Breast epithelium (tissue), 4 donors: ENCODE measurements around the gene GMDS. TPM values are rescaled to one million over a fixed set of nuclear protein-coding genes. Genes with fewer than 3 reads are reported as not detected.

Source experiments
- DNase-seq, 2 donors: peaks; one replicate each; pipeline ENCODE4 v3.0.0-alpha.2; 2019; ENCODE audit warnings: low spot score in 2 of 2
- H3K27ac ChIP-seq, 2 donors: fragments of 200-600 bp; sonication (generic) in 1 of 2; one replicate each; pipeline ENCODE4 v1.5.1; 2016 to 2019; ENCODE audit warnings: mild to moderate bottlenecking in 1 of 2
- H3K27me3 ChIP-seq, 2 donors: fragments of 200-600 bp; sonication (generic) in 1 of 2; one replicate each; pipeline versions ENCODE4 v1.5.1 to v1.6.0; 2017 to 2019; ENCODE audit warnings: control low read depth in 1 of 2, mild to moderate bottlenecking in 1 of 2
- H3K36me3 ChIP-seq: fragments of 200-600 bp; one replicate; pipeline ENCODE4 v1.5.1; 2019
- H3K4me1 ChIP-seq, 2 donors: fragments of 200-600 bp; sonication (generic); one replicate each; pipeline ENCODE4 v1.5.1; 2016 to 2019; ENCODE audit warnings: control low read depth in 1 of 2
- H3K4me3 ChIP-seq, 3 donors: fragments of 200-600 bp; sonication (generic); 1 replicate in 2 of 3; 2 replicates in 1 of 3; pipeline ENCODE4 v1.5.1; 2016 to 2019; ENCODE audit warnings: mild to moderate bottlenecking in 3 of 3, moderate library complexity in 2 of 3
- H3K9me3 ChIP-seq, 2 donors: fragments of 200-600 bp; sonication (generic) in 1 of 2; one replicate each; pipeline ENCODE4 v1.5.1; 2016 to 2019; ENCODE audit warnings: control low read depth in 1 of 2
- POLR2A ChIP-seq: fragments of 450-650 bp; IDR thresholded peaks from one replicate; pipeline ENCODE4 v1.6.1; 2016; ENCODE audit warnings: antibody characterized with exemption, mild to moderate bottlenecking, moderate library complexity
- POLR2AphosphoS5 ChIP-seq, 3 donors: sonication (generic); formaldehyde crosslinking; IDR thresholded peaks; one replicate each; pipeline ENCODE4 v1.6.1; 2017; ENCODE audit warnings: antibody characterized with exemption in 3 of 3
- intact Hi-C: fragments of 100-400 bp; cut with DNase I; formaldehyde crosslinking; loops from one replicate; pipeline ENCODE4 v1.15.1; 2023; ENCODE audit warnings: low total_unique reads
- total RNA-seq, 3 donors: library from RNA; depleted of rRNA; stranded (reverse); fragments of >200 nt; gene quantifications; one replicate each; pipeline ENCODE4 v1.1.0, GENCODE V29; 2016
- TF ChIP-seq, protein P1 (sequence below), 3 donors: fragments of 450-650 bp; IDR thresholded peaks; one replicate each; pipeline ENCODE4 v1.5.1; 2016 to 2017; ENCODE audit warnings: antibody characterized with exemption in 3 of 3, mild to moderate bottlenecking in 3 of 3, moderate library complexity in 3 of 3

GMDS gene
- total RNA-seq, 3 donors from 2014 or later, result 7.5 to 29.2 (median 17.0) TPM

DNA sequence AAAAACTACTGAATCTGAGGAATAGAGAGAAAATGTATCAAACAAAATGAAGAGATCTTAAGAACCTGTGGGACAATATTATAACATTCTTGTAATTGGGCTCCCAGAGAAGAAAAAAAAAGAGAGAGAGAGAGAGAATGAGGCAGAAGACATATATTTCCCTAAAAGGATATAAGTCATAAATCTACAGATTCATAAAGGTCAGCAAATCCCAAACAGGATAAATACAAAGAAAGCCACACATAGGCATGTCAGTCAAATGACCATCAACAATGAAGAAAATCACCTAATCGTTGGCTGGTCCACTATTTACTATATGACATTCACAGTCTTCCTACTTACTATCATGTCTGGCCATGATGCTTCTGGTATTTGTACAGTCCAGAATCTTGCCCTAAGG lies 190.3 kb downstream of the GMDS start:
- Histone ChIP-seq H3K36me3 (no peaks in the 10 kb centered on the region), H3K4me1 (no peaks in the 10 kb centered on the region), H3K27ac (no peak overlapping the region), H3K9me3 (no peaks in the 10 kb centered on the region), H3K27me3 (no peaks in the 10 kb centered on the region), H3K4me3 (no peak overlapping the region)
- DNase-seq, result no peak
- no peak for TF ChIP-seq POLR2A
- TF ChIP-seq, protein P1, sequence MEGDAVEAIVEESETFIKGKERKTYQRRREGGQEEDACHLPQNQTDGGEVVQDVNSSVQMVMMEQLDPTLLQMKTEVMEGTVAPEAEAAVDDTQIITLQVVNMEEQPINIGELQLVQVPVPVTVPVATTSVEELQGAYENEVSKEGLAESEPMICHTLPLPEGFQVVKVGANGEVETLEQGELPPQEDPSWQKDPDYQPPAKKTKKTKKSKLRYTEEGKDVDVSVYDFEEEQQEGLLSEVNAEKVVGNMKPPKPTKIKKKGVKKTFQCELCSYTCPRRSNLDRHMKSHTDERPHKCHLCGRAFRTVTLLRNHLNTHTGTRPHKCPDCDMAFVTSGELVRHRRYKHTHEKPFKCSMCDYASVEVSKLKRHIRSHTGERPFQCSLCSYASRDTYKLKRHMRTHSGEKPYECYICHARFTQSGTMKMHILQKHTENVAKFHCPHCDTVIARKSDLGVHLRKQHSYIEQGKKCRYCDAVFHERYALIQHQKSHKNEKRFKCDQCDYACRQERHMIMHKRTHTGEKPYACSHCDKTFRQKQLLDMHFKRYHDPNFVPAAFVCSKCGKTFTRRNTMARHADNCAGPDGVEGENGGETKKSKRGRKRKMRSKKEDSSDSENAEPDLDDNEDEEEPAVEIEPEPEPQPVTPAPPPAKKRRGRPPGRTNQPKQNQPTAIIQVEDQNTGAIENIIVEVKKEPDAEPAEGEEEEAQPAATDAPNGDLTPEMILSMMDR (IDR thresholded peaks at IDR 0.05), result no peak
- no peak for TF ChIP-seq POLR2AphosphoS5 (IDR thresholded peaks at IDR 0.05)
- intact Hi-C loops, result no loop called here

DNA sequence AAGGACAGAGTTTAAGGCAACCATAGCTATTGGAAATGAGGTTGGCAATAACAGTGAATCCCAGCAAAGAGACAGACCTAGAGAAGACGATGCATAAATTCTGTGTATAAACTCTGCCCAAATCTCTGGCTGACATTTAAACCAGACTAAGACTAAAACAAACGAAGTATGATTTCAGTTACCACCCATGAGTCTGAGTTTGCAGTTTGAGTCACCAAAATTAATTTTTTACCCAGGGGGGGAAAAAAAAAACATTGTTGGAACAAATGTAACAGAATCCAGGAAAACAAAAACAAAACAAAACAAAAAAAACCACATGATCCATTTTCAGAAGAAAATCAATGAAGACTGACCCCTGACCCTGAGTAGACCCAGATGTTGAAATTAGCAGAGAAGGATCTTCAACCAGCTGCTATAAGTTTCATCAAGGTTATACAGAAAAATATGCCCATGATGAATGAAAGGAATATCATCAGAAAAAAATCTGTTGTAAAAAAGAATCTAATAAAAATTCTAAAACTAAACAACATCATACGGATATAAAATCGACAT lies 190.8 kb downstream of the GMDS start:
- no peaks in the 10 kb centered on the region for H3K4me1 ChIP-seq
- no peak for DNase-seq
- H3K9me3 ChIP-seq, result no peaks in the 10 kb centered on the region
- no peak overlapping the region for H3K4me3 ChIP-seq
- H3K36me3 ChIP-seq, result no peaks in the 10 kb centered on the region
- H3K27me3 ChIP-seq, result no peaks in the 10 kb centered on the region
- no peak overlapping the region for H3K27ac ChIP-seq
- no peak for TF ChIP-seq POLR2A
- no peak for TF ChIP-seq POLR2AphosphoS5 (IDR thresholded peaks at IDR 0.05)
- intact Hi-C loops, result no loop called here

DNA sequence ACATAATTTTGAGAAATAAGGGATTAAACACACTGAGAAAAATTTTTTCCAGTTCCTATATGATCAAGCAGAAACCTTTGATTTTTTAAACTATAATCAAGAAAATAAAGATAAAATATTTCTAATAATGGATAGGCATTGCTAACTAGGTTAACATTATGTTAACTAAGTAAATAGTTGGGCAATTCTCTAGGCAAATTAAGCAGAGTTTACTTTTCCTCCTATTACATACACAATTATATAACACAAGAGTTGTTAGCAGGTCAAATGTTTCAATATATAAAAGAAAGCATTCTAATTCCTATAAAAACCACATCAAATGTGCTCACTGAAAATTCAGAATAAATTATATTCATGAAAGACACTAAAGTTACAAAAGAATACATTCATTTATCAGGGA lies 191.7 kb downstream of the GMDS start:
- intact Hi-C loops, result no loop called here
- H3K27me3 ChIP-seq, result no peaks in the 10 kb centered on the region
- H3K9me3 ChIP-seq, result no peaks in the 10 kb centered on the region
- no peak overlapping the region for H3K4me3 ChIP-seq
- H3K27ac ChIP-seq, result no peak overlapping the region
- H3K36me3 ChIP-seq, result no peaks in the 10 kb centered on the region
- no peak for TF ChIP-seq POLR2A
- TF ChIP-seq, protein P1 (IDR thresholded peaks at IDR 0.05), result no peak
- TF ChIP-seq POLR2AphosphoS5 (IDR thresholded peaks at IDR 0.05), result no peak
- DNase-seq, result no peak
- no peaks in the 10 kb centered on the region for H3K4me1 ChIP-seq

DNA sequence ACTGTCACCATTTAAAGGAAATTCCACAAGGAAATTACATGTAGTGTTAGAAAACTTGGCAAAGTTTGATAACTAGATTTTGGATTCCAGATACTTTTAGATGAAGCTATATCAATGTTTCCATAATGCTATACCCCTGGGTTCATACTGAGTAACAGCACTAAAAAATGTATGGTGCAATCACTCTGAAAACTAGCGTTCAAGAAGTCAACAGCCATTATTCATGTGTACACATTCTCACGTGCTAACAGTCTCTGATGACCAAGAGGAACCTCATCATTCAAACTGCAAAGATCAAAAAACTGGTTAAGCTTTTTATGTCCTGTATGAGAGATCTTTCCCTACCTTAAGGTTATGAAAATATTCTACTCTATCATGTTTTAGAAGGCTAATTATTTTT lies 197.6 kb downstream of the GMDS start:
- DNase-seq, result no peak
- intact Hi-C loops, result no loop called here
- H3K4me3 ChIP-seq, result no peak overlapping the region
- H3K9me3 ChIP-seq, result no peaks in the 10 kb centered on the region
- no peaks in the 10 kb centered on the region for H3K27me3 ChIP-seq
- no peak overlapping the region for H3K27ac ChIP-seq
- no peaks in the 10 kb centered on the region for H3K4me1 ChIP-seq
- H3K36me3 ChIP-seq, result no peaks in the 10 kb centered on the region
- TF ChIP-seq POLR2AphosphoS5 (IDR thresholded peaks at IDR 0.05) (no peak), POLR2A (no peak)
- TF ChIP-seq, protein P1 (IDR thresholded peaks at IDR 0.05), result no peak

DNA sequence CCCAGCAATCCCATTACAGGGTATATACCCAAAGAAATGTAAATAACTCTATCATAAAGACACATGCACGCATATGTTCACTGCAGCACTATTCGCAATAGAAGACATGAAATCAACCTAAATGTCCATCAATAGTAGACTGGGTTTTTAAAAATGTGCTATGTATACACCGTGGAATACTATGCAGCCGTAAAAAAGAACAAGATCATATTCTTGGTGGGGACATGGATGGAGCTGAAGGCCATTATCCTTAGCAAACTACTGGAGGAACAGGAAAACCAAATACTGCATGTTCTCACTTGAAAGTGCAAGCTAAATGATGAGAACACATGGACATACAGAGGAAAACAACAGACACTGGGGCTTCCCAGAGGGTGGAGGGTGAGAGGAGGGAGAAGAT lies 201.2 kb downstream of the GMDS start:
- Histone ChIP-seq H3K4me1 (no peaks in the 10 kb centered on the region), H3K9me3 (no peaks in the 10 kb centered on the region), H3K27me3 (no peaks in the 10 kb centered on the region), H3K27ac (no peak overlapping the region), H3K36me3 (no peaks in the 10 kb centered on the region), H3K4me3 (no peak overlapping the region)
- intact Hi-C loops, result no loop called here
- TF ChIP-seq, protein P1 (IDR thresholded peaks at IDR 0.05), result no peak
- TF ChIP-seq POLR2AphosphoS5 (IDR thresholded peaks at IDR 0.05), result no peak
- TF ChIP-seq POLR2A, result no peak
- no peak for DNase-seq
